Upper lobe of right lung (tissue), 1 donor: ENCODE data around the gene FHIT. TPM values are rescaled to one million over a fixed set of nuclear protein-coding genes. Genes with fewer than 3 reads are reported as not detected.

Experiments
- ATAC-seq: fragments of 200-7000 bp; cut with Tn5 transposase; one replicate; pipeline ENCODE4 v1.9.1; 2020; ENCODE audit warnings: mild to moderate bottlenecking, moderate library complexity
- DNase-seq: peaks from one replicate; pipeline ENCODE4 v3.0.0-alpha.2; 2020
- H3K27ac ChIP-seq: fragments of 200-600 bp; one replicate; pipeline ENCODE4 v1.8.0; 2022
- H3K27me3 ChIP-seq: fragments of 200-600 bp; one replicate; pipeline ENCODE4 v1.8.0; 2022; ENCODE audit warnings: mild to moderate bottlenecking
- H3K36me3 ChIP-seq: fragments of 200-600 bp; one replicate; pipeline ENCODE4 v1.8.0; 2022
- H3K4me1 ChIP-seq: fragments of 200-600 bp; one replicate; pipeline ENCODE4 v1.8.0; 2022
- H3K4me3 ChIP-seq: fragments of 200-600 bp; one replicate; pipeline ENCODE4 v1.8.0; 2022; ENCODE audit warnings: mild to moderate bottlenecking
- H3K9me3 ChIP-seq: fragments of 200-600 bp; one replicate; pipeline ENCODE4 v1.8.0; 2022
- CTCF ChIP-seq: fragments of 200-600 bp; IDR thresholded peaks from one replicate; pipeline ENCODE4 v1.8.0; 2022; ENCODE audit warnings: antibody characterized with exemption
- intact Hi-C: fragments of 100-400 bp; cut with DNase I; formaldehyde crosslinking; loops from one replicate; pipeline ENCODE4 v1.11.0; 2022
- total RNA-seq: library from RNA; stranded (reverse); fragmentation: NEBNext Ultra II Directional; extraction: Animal tissue kit (Norgen Biotek cat#: 25700); gene quantifications from one replicate; pipeline ENCODE4 v1.2.1, GENCODE V29; 2021
- donor health status: DM: no; HTN: yes; CAD: no; lungs with severe emphysema.

Gene FHIT
- total RNA-seq, 1 donor from 2014 or later: 9.6 TPM

GRCh38 chr3:60013241-60013640 lies 1238.0 kb downstream of the FHIT start:
- Histone ChIP-seq H3K27ac (no peak overlapping the region), H3K9me3 (no peaks in the 10 kb centered on the region), H3K4me3 (no peak overlapping the region), H3K36me3 (no peaks in the 10 kb centered on the region), H3K27me3 (no peaks in the 10 kb centered on the region), H3K4me1 (no peaks in the 10 kb centered on the region)
- DNase-seq (no peak), ATAC-seq (no peak)
- TF ChIP-seq CTCF: no peak
- intact Hi-C loops: no loop called here

GRCh38 chr3:60011218-60011617 lies 1240.0 kb downstream of the FHIT start:
- H3K9me3 ChIP-seq: no peaks in the 10 kb centered on the region
- no peak for DNase-seq
- H3K27ac ChIP-seq: no peak overlapping the region
- no peaks in the 10 kb centered on the region for H3K27me3 ChIP-seq
- intact Hi-C loops: no loop called here
- ATAC-seq: no peak
- no peaks in the 10 kb centered on the region for H3K4me1 ChIP-seq
- no peak overlapping the region for H3K4me3 ChIP-seq
- no peak for TF ChIP-seq CTCF
- no peaks in the 10 kb centered on the region for H3K36me3 ChIP-seq

- ATAC-seq (peak; percentile 67), DNase-seq (no peak)
- TF ChIP-seq CTCF: no peak
- H3K27me3 ChIP-seq: no peaks in the 10 kb centered on the region
- intact Hi-C loops: no loop called here
- H3K9me3 ChIP-seq: no peaks in the 10 kb centered on the region
- no peaks in the 10 kb centered on the region for H3K4me1 ChIP-seq
- H3K27ac ChIP-seq: peak overlapping the region; percentile 1
- H3K36me3 ChIP-seq: no peaks in the 10 kb centered on the region
- no peak overlapping the region for H3K4me3 ChIP-seq
These were observed 1240.5 kb downstream of the FHIT start for GRCh38 chr3:60010781-60011180.

- DNase-seq: no peak
- Histone ChIP-seq H3K9me3 (no peaks in the 10 kb centered on the region), H3K27me3 (no peaks in the 10 kb centered on the region), H3K27ac (peak overlapping the region; percentile 1), H3K36me3 (no peaks in the 10 kb centered on the region), H3K4me3 (no peak overlapping the region), H3K4me1 (no peaks in the 10 kb centered on the region)
- ATAC-seq: no peak
- no peak for TF ChIP-seq CTCF
- intact Hi-C loops: no loop called here
These were observed 1241.2 kb downstream of the FHIT start for GRCh38 chr3:60009931-60010478.

- no peaks in the 10 kb centered on the region for H3K36me3 ChIP-seq
- H3K4me1 ChIP-seq: no peaks in the 10 kb centered on the region
- no peak for TF ChIP-seq CTCF
- intact Hi-C loops: no loop called here
- ATAC-seq: no peak
- H3K9me3 ChIP-seq: no peaks in the 10 kb centered on the region
- DNase-seq: no peak
- H3K27me3 ChIP-seq: no peaks in the 10 kb centered on the region
- no peak overlapping the region for H3K4me3 ChIP-seq
- no peak overlapping the region for H3K27ac ChIP-seq
These were observed 1249.9 kb downstream of the FHIT start for GRCh38 chr3:60001369-60001768.
